ENCODE data around the gene HINFP.

Gene HINFP

DNA sequence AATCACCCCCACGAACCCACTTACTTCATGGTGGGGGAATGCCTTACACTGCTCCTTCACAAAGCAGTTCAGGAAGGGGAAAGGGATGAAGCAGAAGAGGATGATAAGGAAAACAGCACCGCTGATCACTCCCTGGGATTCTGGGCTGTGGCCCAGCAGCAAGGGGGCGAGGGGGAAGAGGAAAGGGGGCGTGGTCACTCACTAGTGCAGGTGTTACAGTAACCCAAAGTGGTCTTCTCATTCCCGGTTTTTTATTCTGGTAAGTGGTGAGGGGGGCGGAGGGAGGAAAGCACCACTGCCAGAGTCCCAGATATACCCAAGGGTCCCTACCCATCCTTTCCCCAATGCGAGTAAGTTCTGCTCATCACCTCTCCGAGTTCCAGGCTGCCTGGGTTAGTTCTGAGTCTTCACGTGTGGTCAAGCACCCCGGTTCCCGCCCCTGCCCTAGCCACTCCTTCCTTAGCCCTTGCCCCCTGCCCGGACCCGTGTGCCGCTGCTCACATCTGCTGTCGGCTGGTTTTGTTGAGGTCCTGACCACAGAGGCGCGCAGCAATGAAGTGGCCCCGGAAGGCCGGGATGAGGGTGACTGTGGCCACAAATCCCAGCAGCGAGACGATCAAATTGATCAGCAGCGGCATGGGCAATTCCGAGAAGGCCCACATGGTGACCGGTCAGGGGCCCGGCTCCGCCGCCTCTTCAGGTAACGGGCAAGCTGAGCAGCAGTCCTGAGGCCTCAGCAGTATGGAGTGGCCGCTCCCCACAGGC, 20.2 kb upstream of the HINFP start:
- no peak for TF ChIP-seq ZFX (IDR thresholded peaks at IDR 0.05; ENCODE audit: borderline replicate concordance)
- TF ChIP-seq, protein P1, sequence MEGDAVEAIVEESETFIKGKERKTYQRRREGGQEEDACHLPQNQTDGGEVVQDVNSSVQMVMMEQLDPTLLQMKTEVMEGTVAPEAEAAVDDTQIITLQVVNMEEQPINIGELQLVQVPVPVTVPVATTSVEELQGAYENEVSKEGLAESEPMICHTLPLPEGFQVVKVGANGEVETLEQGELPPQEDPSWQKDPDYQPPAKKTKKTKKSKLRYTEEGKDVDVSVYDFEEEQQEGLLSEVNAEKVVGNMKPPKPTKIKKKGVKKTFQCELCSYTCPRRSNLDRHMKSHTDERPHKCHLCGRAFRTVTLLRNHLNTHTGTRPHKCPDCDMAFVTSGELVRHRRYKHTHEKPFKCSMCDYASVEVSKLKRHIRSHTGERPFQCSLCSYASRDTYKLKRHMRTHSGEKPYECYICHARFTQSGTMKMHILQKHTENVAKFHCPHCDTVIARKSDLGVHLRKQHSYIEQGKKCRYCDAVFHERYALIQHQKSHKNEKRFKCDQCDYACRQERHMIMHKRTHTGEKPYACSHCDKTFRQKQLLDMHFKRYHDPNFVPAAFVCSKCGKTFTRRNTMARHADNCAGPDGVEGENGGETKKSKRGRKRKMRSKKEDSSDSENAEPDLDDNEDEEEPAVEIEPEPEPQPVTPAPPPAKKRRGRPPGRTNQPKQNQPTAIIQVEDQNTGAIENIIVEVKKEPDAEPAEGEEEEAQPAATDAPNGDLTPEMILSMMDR (IDR thresholded peaks at IDR 0.05): no peak
- H3K27ac ChIP-seq: peak overlapping the region; percentile 98

DNA sequence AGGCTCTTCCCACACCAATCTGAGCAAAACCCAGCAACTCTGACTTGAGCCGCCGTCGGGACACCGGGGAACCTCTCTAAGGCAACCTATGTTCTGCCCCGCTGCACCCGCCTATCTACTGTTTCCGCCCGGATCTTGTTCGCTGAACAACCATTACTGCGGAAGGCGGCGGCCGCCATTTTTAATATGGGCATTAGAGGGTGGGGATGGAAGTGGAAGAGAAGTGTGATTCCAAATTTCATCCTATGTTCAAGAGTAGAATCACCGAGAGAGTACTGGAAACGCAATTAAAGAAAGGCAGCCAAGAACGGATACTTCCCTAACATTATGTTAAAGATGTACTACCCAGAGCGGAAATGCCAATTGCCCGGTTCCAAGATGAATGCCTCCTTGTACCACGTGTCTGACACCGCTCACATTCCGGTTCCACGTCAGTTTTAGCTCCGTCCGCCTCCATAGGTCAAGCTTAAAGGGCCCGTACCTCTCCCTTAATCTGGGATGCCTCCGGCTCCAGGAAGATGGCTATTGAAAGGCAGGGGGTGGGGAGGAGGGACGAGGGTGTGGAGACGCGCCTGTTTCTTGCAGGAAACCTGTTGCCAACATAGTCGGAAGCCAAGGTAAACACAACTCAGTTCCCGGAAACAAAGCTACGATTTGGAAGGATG, 19.5 kb upstream of the HINFP start, which contains the start of gene DPAGT1:
DPAGT1 (minus strand) TSS at position 95 of the 665 bp plus-strand sequence. CDS start 198 bp downstream, outside the sequence.
- no peak for TF ChIP-seq ZFX (IDR thresholded peaks at IDR 0.05; ENCODE audit: borderline replicate concordance)
- TF ChIP-seq, protein P1 (IDR thresholded peaks at IDR 0.05): no peak
- peak within 1 kb of the TSS; percentile 98 for H3K27ac ChIP-seq

DNA sequence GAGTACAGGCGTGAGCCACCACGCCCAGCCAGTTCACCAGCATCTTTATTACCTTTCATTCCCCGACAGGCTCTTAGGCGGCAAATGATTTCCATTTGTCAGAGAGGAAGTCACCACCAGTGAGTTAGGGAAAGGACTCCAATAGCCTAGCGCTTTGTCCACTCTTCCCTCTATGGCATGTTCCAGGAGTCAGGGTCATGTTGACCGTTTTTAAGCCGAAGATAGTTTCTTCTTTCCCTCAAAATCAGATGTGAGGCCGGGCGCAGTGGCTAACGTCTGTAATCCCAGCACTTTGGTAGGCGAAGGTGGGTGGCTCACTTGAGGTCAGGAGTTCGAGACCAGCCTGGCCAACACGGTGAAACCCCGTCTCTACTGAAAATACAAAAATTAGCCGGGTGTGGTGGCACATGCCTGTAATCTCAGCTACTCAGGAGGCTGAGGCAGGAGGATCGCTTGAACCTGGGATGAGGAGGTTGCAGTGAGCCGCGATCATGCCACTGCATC, 18.2 kb upstream of the HINFP start:
- peak overlapping the region; percentile 98 for H3K27ac ChIP-seq

DNA sequence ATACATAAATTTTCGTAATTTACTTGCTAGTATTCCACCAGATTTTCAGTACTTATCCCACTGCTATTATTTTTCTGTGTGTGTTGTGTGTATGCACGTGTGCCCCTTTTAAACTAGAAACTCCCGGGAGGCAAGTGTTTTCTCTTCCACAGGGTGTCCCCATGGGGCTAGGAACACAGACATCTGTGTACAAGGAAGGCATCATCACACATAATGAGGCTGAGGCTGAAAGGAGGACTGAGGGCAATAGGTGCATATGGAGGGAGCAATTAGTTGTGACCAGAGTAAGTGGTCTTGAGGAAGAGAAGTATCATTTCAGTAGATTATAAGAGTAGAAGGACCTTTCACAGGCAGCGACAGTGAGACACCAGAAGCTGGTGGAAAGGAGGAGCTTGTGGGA, 17.6 kb upstream of the HINFP start:
- TF ChIP-seq, protein P1 (IDR thresholded peaks at IDR 0.05): no peak
- no peak for TF ChIP-seq ZFX (IDR thresholded peaks at IDR 0.05; ENCODE audit: borderline replicate concordance)
- H3K27ac ChIP-seq: peak overlapping the region; percentile 98; the same call in 1 of the 2 replicates

DNA sequence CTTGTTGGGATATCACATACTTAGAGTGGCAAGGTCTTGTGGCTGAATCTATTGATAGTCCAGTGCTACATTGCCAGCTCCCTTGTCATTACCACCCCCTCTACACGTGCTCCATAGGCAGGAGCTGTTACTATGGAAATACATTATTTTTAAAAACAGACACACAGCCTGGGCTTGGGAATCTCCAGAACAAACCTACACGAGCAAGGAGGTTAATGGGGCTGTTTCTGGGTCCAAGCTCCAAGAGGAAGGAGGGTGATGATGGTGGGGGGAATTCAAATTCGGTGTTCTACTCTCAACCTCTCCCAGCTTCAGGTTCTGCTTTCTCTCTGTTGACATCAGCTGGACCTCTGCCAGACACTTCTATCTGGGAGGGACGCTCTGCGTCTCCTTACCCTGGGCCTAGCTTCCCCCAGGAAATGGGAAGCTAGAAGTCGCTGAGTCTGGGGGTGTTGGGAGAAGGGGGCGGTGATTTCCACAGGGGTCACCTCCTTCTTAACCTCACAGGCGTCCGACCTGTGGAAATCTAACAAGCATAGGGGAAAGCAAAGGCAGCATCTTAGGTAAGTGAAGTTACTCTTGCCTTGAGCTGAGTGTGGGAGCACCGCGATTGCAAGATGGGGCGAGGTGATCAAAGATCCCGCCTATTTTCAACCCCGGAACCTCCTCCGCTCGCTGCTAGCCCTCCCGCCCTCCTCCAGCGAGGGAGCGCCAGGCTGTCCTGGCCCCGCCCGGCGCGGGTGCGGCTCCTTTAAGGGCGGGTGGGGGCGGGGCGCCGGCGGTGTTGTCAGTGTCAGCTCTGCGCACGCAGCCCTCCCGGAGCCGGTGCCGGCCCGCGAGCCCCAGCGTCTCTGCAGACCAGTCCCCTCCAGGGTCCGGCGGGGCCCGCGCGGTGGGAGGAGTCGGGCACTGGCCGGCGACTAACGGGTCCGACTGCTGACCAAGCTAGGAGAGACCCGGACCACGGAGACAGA, 14.5 kb upstream of the HINFP start, which contains the start of gene C2CD2L:
C2CD2L (plus strand) TSS at position 781 of the 974 bp plus-strand sequence. CDS start 398 bp downstream, outside the sequence.
- H3K27ac ChIP-seq: peak within 1 kb of the TSS; percentile 82
- TF ChIP-seq ZFX (IDR thresholded peaks at IDR 0.05; ENCODE audit: borderline replicate concordance): no peak
- TF ChIP-seq, protein P1 (IDR thresholded peaks at IDR 0.05): no peak

DNA sequence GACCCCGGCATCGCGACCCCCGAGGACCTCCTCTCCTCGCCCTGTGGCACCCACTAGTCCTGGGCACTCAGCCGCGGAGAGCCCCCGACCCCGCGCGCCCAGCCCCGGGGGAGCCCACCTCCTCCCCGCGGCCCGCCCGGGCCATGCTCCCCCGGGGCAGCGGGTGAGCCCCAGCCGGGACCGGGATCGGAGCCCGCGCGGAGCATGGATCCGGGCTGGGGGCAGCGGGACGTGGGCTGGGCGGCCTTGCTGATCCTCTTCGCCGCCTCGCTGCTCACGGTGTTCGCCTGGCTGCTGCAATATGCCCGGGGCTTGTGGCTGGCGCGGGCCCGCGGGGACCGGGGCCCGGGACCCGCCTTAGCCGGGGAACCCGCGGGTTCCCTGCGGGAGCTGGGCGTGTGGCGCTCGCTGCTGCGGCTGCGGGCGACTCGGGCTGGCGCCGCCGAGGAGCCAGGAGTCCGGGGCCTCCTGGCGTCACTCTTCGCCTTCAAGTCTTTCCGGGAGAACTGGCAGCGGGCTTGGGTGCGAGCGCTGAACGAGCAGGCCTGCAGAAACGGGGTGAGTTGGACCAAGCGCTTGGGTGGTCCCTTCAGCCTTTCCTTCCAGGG, 13.7 kb upstream of the HINFP start:
- TF ChIP-seq, protein P1 (IDR thresholded peaks at IDR 0.05): no peak
- TF ChIP-seq ZFX (IDR thresholded peaks at IDR 0.05; ENCODE audit: borderline replicate concordance): no peak
- H3K27ac ChIP-seq: peak overlapping the region; percentile 82

Data from 22Rv1 (cell line).